Right atrium auricular region (tissue), 2 donors: ENCODE measurements around the gene TTC28. TPM values are rescaled to one million over a fixed set of nuclear protein-coding genes. Genes with fewer than 3 reads are reported as not detected.

Experiments
- DNase-seq: peaks from one replicate; pipeline ENCODE4 v3.0.0-alpha.2; 2019; ENCODE audit warnings: low spot score
- H3K27ac ChIP-seq, 2 donors: fragments of 200-600 bp; sonication (generic); 1 replicate in 1 of 2; 2 replicates in 1 of 2; pipeline ENCODE4 v1.5.1; 2016 to 2019
- H3K27me3 ChIP-seq, 2 donors: fragments of 200-600 bp; sonication (generic); one replicate each; pipeline versions ENCODE4 v1.5.1 to v1.6.0; 2017 to 2019
- H3K36me3 ChIP-seq: fragments of 200-600 bp; sonication (generic); one replicate; pipeline ENCODE4 v1.5.1; 2016
- H3K4me1 ChIP-seq, 2 donors: fragments of 200-600 bp; sonication (generic); one replicate each; pipeline versions ENCODE4 v1.5.1 to v1.6.0; 2017 to 2019
- H3K4me3 ChIP-seq, 2 donors: fragments of 200-600 bp; sonication (generic); 1 replicate in 1 of 2; 2 replicates in 1 of 2; pipeline ENCODE4 v1.5.1; 2017 to 2019; ENCODE audit warnings: mild to moderate bottlenecking in 1 of 2, moderate library complexity in 1 of 2
- H3K9me3 ChIP-seq, 2 donors: fragments of 200-600 bp; sonication (generic); one replicate each; pipeline ENCODE4 v1.5.1; 2019
- CTCF ChIP-seq, 2 donors: fragments of 200-600 bp; sonication (generic); IDR thresholded peaks; one replicate each; pipeline ENCODE4 v1.5.1; 2019; ENCODE audit warnings: antibody characterized with exemption in 2 of 2
- total RNA-seq, 2 donors: library from RNA; depleted of rRNA; stranded (reverse); fragments of >200 nt; gene quantifications; one replicate each; pipeline ENCODE4 v1.1.0, GENCODE V29; 2016

The TTC28 gene
- total RNA-seq, 2 donors from 2014 or later = 22.1 to 22.3 TPM

- peaks cover 0 to 22% of the 10 kb centered on the region in 2 donors for H3K9me3 ChIP-seq
- DNase-seq = no peak
- no peak overlapping the region for H3K4me3 ChIP-seq
- no peak for TF ChIP-seq CTCF (IDR thresholded peaks at IDR 0.05)
- no peaks in the 10 kb centered on the region for H3K36me3 ChIP-seq
- no peaks in the 10 kb centered on the region for H3K4me1 ChIP-seq
- no peaks in the 10 kb centered on the region for H3K27me3 ChIP-seq
- no peak overlapping the region for H3K27ac ChIP-seq
Measured at GRCh38 chr22:27973846-27974245, 705.8 kb downstream of the TTC28 start.

GRCh38 chr22:27972732-27973698, 706.6 kb downstream of the TTC28 start:
- H3K9me3 ChIP-seq = peaks cover 0 to 22% of the 10 kb centered on the region in 2 donors
- H3K4me1 ChIP-seq = no peaks in the 10 kb centered on the region
- no peak overlapping the region for H3K27ac ChIP-seq
- H3K36me3 ChIP-seq = no peaks in the 10 kb centered on the region
- no peak for DNase-seq
- TF ChIP-seq CTCF (IDR thresholded peaks at IDR 0.05) = no peak
- H3K4me3 ChIP-seq = no peak overlapping the region
- no peaks in the 10 kb centered on the region for H3K27me3 ChIP-seq

- Histone ChIP-seq H3K27ac (no peak overlapping the region), H3K4me3 (no peak overlapping the region), H3K4me1 (no peaks in the 10 kb centered on the region), H3K27me3 (no peaks in the 10 kb centered on the region), H3K36me3 (no peaks in the 10 kb centered on the region), H3K9me3 (peaks cover 0 to 22% of the 10 kb centered on the region in 2 donors)
- DNase-seq = no peak
- TF ChIP-seq CTCF (IDR thresholded peaks at IDR 0.05) = no peak
Measured at GRCh38 chr22:27971926-27972325, 707.7 kb downstream of the TTC28 start.

GRCh38 chr22:27970596-27971220, 708.9 kb downstream of the TTC28 start:
- TF ChIP-seq CTCF (IDR thresholded peaks at IDR 0.05) = no peak
- DNase-seq = no peak
- Histone ChIP-seq H3K27me3 (no peaks in the 10 kb centered on the region), H3K4me1 (no peaks in the 10 kb centered on the region), H3K27ac (no peak overlapping the region), H3K4me3 (no peak overlapping the region), H3K36me3 (no peaks in the 10 kb centered on the region), H3K9me3 (peaks cover 0 to 22% of the 10 kb centered on the region in 2 donors)

- peaks cover 0 to 12% of the 10 kb centered on the region in 2 donors for H3K4me1 ChIP-seq
- no peak for DNase-seq
- no peaks in the 10 kb centered on the region for H3K27me3 ChIP-seq
Measured at GRCh38 chr22:27966168-27967064, 713.2 kb downstream of the TTC28 start.

More at GRCh38 chr22:27966168-27967064, 713.2 kb downstream of the TTC28 start:
- Histone ChIP-seq H3K27ac (no peak overlapping the region), H3K4me3 (no peak overlapping the region), H3K9me3 (peaks cover 0 to 21% of the 10 kb centered on the region in 2 donors), H3K36me3 (no peaks in the 10 kb centered on the region)
- TF ChIP-seq CTCF (IDR thresholded peaks at IDR 0.05) = no peak
